Dermis microvascular lymphatic vessel endothelial cell (primary cell): Measurements from ENCODE around the gene MLF2. TPM values are rescaled to one million over a fixed set of nuclear protein-coding genes. Genes with fewer than 3 reads are reported as not detected.

ENCODE experiments used
- total RNA-seq: library from RNA; depleted of rRNA; stranded (reverse); fragments of >200 nt; gene quantifications from 2 replicates; pipeline ENCODE4 v1.2.1, GENCODE V29; 2014

Gene MLF2
- total RNA-seq, 1 donor from 2014 or later = 76.4 TPM

Other genes with a start within 250 kb of the MLF2 start
- 4,334 and 4,542 TPM in 2 replicates for gene GAPDH, start 218.6 kb downstream of the MLF2 start, total RNA-seq
- 8.3 and 15.4 TPM in 2 replicates for gene IFFO1, start 197.1 kb downstream of the MLF2 start, total RNA-seq
- gene NOP2, start 184.8 kb downstream of the MLF2 start, total RNA-seq = 10.4 and 13.4 TPM in 2 replicates
- gene CHD4, start 145.8 kb downstream of the MLF2 start, total RNA-seq = 181 and 200 TPM in 2 replicates
- gene LPAR5, start 117.2 kb downstream of the MLF2 start, total RNA-seq = under 0.01 TPM in 1 of 2 replicates, not detected in the other
- gene ACRBP, start 105.7 kb downstream of the MLF2 start, total RNA-seq = 0.39 and 0.51 TPM in 2 replicates
- 31.1 and 41.1 TPM in 2 replicates for gene ING4, start 90.0 kb downstream of the MLF2 start, total RNA-seq
- gene ZNF384, start 63.8 kb downstream of the MLF2 start, total RNA-seq = 6.4 and 11.6 TPM in 2 replicates
- not detected in 2 replicates for gene PIANP, start 52.3 kb downstream of the MLF2 start, total RNA-seq
- gene COPS7A, start 29.1 kb downstream of the MLF2 start, total RNA-seq = 35.8 and 50.4 TPM in 2 replicates
- 43.3 and 50.8 TPM in 2 replicates for gene PTMS, start 13.2 kb upstream of the MLF2 start, total RNA-seq
- gene LAG3, start 19.4 kb upstream of the MLF2 start, total RNA-seq = under 0.01 and 0.13 TPM in 2 replicates
- gene CD4, start 36.4 kb upstream of the MLF2 start, total RNA-seq = not detected in 2 replicates
- gene GPR162, start 68.7 kb upstream of the MLF2 start, total RNA-seq = 0.51 and 0.76 TPM in 2 replicates
- gene P3H3, start 75.3 kb upstream of the MLF2 start, total RNA-seq = 18.2 and 22.6 TPM in 2 replicates
- gene GNB3, start 87.8 kb upstream of the MLF2 start, total RNA-seq = 0.13 and 0.25 TPM in 2 replicates
- 5.7 and 11.8 TPM in 2 replicates for gene CDCA3, start 98.1 kb upstream of the MLF2 start, total RNA-seq
- 82.5 and 83.7 TPM in 2 replicates for gene USP5, start 99.0 kb upstream of the MLF2 start, total RNA-seq
- 778 and 977 TPM in 2 replicates for gene TPI1, start 114.4 kb upstream of the MLF2 start, total RNA-seq
- 2.9 and 3.3 TPM in 2 replicates for gene SPSB2, start 120.2 kb upstream of the MLF2 start, total RNA-seq
- 2.0 and 2.1 TPM in 2 replicates for gene LRRC23, start 151.7 kb upstream of the MLF2 start, total RNA-seq
- gene ENO2, start 161.4 kb upstream of the MLF2 start, total RNA-seq = 1.0 and 1.4 TPM in 2 replicates
- 5.1 and 12.1 TPM in 2 replicates for gene ATN1, start 174.8 kb upstream of the MLF2 start, total RNA-seq
- not detected in 2 replicates for gene RNU7-1, start 190.7 kb upstream of the MLF2 start, total RNA-seq
- 88.7 and 206 TPM in 2 replicates for gene C12orf57, start 190.9 kb upstream of the MLF2 start, total RNA-seq
- gene PTPN6, start 198.2 kb upstream of the MLF2 start, total RNA-seq = 2.4 and 2.6 TPM in 2 replicates
- 158 and 184 TPM in 2 replicates for gene PHB2, start 217.5 kb upstream of the MLF2 start, total RNA-seq
- gene EMG1, start 217.8 kb upstream of the MLF2 start, total RNA-seq = 30.2 and 30.8 TPM in 2 replicates